GM12878 (cell line): ENCODE data around the gene TNKS1BP1. TPM values are rescaled to one million over a fixed set of nuclear protein-coding genes. Genes with fewer than 3 reads are reported as not detected.

Experiments used
- BACH1 ChIP-seq: fragments of 450-650 bp; IDR thresholded peaks from 2 replicates; pipeline ENCODE4 v1.6.1; 2017; ENCODE audit warnings: mild to moderate bottlenecking, borderline replicate concordance
- BMI1 ChIP-seq: fragments of 450-650 bp; IDR thresholded peaks from 2 replicates; pipeline ENCODE4 v1.6.1; 2016; ENCODE audit warnings: mild to moderate bottlenecking, moderate library complexity, borderline replicate concordance
- CHD4 ChIP-seq: fragments of 200-600 bp; sonication (generic); IDR thresholded peaks from 2 replicates; pipeline ENCODE4 v1.6.1; 2016; ENCODE audit warnings: mild to moderate bottlenecking
- CTCF ChIP-seq, 3 experiments: IDR thresholded peaks in 2 of 3; conservative IDR thresholded peaks in 1 of 3; 2 replicates each; pipeline ENCODE4 v1.5.1; 2011; ENCODE audit warnings: low read depth in 3 of 3, low read length in 3 of 3, mild to moderate bottlenecking in 3 of 3, control low read depth in 2 of 3, moderate library complexity in 2 of 3, inconsistent platforms in 1 of 3, mixed read lengths in 1 of 3; ENCODE audit not compliant: control insufficient read depth in 2 of 3, insufficient read depth in 1 of 3; ENCODE audit errors: extremely low read depth in 1 of 3
- GABPA ChIP-seq: IDR thresholded peaks from 2 replicates; pipeline ENCODE4 v1.6.1; 2014; ENCODE audit warnings: antibody characterized with exemption, low read depth, mild to moderate bottlenecking, inconsistent platforms
- HDGF ChIP-seq: fragments of 450-650 bp; IDR thresholded peaks from 2 replicates; pipeline ENCODE4 v1.6.1; 2016; ENCODE audit warnings: antibody characterized with exemption
- IKZF1 ChIP-seq: fragments of 450-650 bp; conservative IDR thresholded peaks from 2 replicates; pipeline ENCODE4 v1.6.1; 2017; ENCODE audit warnings: antibody characterized with exemption, mild to moderate bottlenecking
- IKZF2 ChIP-seq, 2 experiments: fragments of 450-650 bp; IDR thresholded peaks; 2 replicates each; pipeline ENCODE4 v1.6.1; 2017; ENCODE audit warnings: mild to moderate bottlenecking in 2 of 2, moderate library complexity in 2 of 2
- POLR2AphosphoS2 ChIP-seq: IDR thresholded peaks from 2 replicates; pipeline ENCODE4 v1.6.1; 2011; ENCODE audit warnings: low read depth, mild to moderate bottlenecking, low read length, improper control_type of control experiment, moderate library complexity
- SIN3A ChIP-seq: IDR thresholded peaks from 2 replicates; pipeline ENCODE4 v1.6.1; 2012; ENCODE audit warnings: low read depth, low read length, improper control_type of control experiment
- SMAD5 ChIP-seq: IDR thresholded peaks from 2 replicates; pipeline ENCODE4 v1.6.1; 2016; ENCODE audit warnings: antibody characterized with exemption, low read depth
- ZBTB4 ChIP-seq: fragments of 450-650 bp; formaldehyde crosslinking; IDR thresholded peaks from 2 replicates; pipeline ENCODE4 v1.4.0; 2022; ENCODE audit warnings: mild to moderate bottlenecking, moderate library complexity
- ZNF24 ChIP-seq: fragments of 450-650 bp; IDR thresholded peaks from 2 replicates; pipeline ENCODE4 v1.6.1; 2017; ENCODE audit warnings: antibody characterized with exemption, mild to moderate bottlenecking
- ZNF384 ChIP-seq: IDR thresholded peaks from 2 replicates; pipeline ENCODE4 v1.6.1; 2012; ENCODE audit warnings: low read depth, mild to moderate bottlenecking, low read length, improper control_type of control experiment, borderline replicate concordance
- polyA plus RNA-seq, 11 experiments: library from polyadenylated mRNA; depleted of rRNA in 4 of 11; unstranded in 6 of 11; stranded (reverse) in 5 of 11; fragments of >200 nt; fragmentation: Nextera tagmentation in 4 of 11; fragmentation: Illumina TruSeq in 1 of 11; extraction: Ambion mirVana in 4 of 11; extraction: Trizol in 1 of 11; gene quantifications; 1 replicate in 1 of 11; 2 replicates in 10 of 11; pipeline versions ENCODE4 v1.2.1 to v1.2.3, GENCODE V29; 2011 to 2016; ENCODE audit warnings: inconsistent platforms in 2 of 11, missing spikeins in 2 of 11, low read depth in 1 of 11
- total RNA-seq, 4 experiments: library from RNA; depleted of rRNA in 3 of 4; stranded (reverse); fragments of >200 nt in 3 of 4; fragmentation: Illumina TruSeq in 1 of 4; extraction: Trizol in 1 of 4; gene quantifications; 2 replicates each; pipeline versions ENCODE4 v1.2.1 to v1.2.3, GENCODE V29; 2013 to 2021
- TF ChIP-seq, protein P1 (sequence below): fragments of 450-650 bp; IDR thresholded peaks from 2 replicates; pipeline ENCODE4 v1.6.1; 2017; ENCODE audit warnings: low read depth, mild to moderate bottlenecking, moderate library complexity
- TF ChIP-seq, protein P2 (sequence below): IDR thresholded peaks from 2 replicates; pipeline ENCODE4 v1.6.1; 2012; ENCODE audit warnings: low read length, inconsistent platforms

TNKS1BP1 gene
- total and polyA plus RNA-seq, 10 of the 15 experiments (the other 5 are each of a cell fraction or from before 2014, with no cell fraction given): 0.26 to 15.8 (median 4.3) TPM

DNA sequence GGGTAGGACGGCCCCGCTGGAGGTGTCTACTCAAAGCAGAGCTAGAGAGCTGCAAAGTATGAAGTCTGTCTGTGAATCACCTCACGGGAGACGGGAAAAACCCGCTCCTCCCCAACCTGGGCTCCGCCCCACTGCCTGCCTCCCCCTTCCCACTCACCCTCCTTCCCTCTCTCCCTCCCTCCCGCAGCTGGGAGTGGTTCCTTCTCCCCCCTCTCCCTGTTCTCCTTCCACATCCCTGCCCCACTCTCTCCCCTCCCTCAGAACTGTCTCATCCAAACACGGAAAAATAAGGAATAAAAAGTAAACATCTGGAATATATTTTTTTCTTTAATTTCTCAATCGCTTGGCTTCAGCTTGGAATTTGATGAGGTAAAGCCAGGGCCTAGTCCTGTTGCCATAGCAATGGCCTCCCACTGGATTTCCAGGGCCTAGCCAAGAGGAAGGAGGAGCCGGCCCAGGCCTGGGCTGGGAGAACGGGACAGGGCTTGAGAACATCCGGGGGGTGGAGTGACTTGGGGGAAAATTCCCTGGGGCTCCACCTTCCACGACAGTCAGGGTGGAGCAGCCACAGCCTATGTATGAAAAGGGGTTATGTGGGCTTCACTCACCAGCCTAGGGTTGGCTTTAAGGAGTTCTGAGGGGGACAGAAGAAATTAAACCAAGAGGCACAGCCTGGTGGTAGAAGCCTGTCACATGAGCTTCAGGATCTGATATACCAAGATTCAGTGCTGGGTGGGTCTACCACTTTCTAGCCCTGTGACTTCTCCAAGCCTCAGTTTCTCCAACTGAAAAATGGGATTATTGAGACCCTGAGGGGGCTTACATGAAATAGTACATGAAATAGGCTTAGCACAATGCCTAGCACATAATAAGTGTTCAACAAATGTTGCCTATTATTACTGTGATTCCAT is 2.2 kb downstream of the TNKS1BP1 start (continued):
- TF ChIP-seq, protein P1, sequence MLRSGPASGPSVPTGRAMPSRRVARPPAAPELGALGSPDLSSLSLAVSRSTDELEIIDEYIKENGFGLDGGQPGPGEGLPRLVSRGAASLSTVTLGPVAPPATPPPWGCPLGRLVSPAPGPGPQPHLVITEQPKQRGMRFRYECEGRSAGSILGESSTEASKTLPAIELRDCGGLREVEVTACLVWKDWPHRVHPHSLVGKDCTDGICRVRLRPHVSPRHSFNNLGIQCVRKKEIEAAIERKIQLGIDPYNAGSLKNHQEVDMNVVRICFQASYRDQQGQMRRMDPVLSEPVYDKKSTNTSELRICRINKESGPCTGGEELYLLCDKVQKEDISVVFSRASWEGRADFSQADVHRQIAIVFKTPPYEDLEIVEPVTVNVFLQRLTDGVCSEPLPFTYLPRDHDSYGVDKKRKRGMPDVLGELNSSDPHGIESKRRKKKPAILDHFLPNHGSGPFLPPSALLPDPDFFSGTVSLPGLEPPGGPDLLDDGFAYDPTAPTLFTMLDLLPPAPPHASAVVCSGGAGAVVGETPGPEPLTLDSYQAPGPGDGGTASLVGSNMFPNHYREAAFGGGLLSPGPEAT: peak; percentile 73
- TF ChIP-seq ZBTB4 (CRISPR knock-in tag) (no peak), IKZF2 (IDR thresholded peaks at IDR 0.05) (peak; percentile 64 to 70), SMAD5 (no peak), ZNF24 (no peak), HDGF (0 out of 2 replicates have a peak, but pooled peaks have one; percentile 17), ZNF384 (no peak), GABPA (no peak), IKZF1 (peak; percentile 68), CTCF (IDR thresholded peaks at IDR 0.05 in 2 of 3, conservative IDR thresholded peaks at IDR 0.05 in 1 of 3; ENCODE audit: control insufficient read depth in 2 of 3, extremely low read depth in 1 of 3, insufficient read depth in 1 of 3, low read depth in 3 of 3, low read length in 3 of 3) (no peak), SIN3A (no peak), CHD4 (no peak), BMI1 (no peak), BACH1 (no peak), POLR2AphosphoS2 (no peak)
- TF ChIP-seq, protein P2, sequence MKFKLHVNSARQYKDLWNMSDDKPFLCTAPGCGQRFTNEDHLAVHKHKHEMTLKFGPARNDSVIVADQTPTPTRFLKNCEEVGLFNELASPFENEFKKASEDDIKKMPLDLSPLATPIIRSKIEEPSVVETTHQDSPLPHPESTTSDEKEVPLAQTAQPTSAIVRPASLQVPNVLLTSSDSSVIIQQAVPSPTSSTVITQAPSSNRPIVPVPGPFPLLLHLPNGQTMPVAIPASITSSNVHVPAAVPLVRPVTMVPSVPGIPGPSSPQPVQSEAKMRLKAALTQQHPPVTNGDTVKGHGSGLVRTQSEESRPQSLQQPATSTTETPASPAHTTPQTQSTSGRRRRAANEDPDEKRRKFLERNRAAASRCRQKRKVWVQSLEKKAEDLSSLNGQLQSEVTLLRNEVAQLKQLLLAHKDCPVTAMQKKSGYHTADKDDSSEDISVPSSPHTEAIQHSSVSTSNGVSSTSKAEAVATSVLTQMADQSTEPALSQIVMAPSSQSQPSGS: no peak
- TF ChIP-seq, all 136 proteins: peak for 7
